ENCODE measurements around the gene MSRB1. TPM values are rescaled to one million over a fixed set of nuclear protein-coding genes. Genes with fewer than 3 reads are reported as not detected.
"Not testable (repeated sequence)": the region's sequence is repeated elsewhere in the genome, so short reads cannot be mapped to it uniquely, and the experiment has no call there.

The MSRB1 gene
- total and polyA plus RNA-seq, 2 of the 8 experiments (the other 6 are each of a cell fraction or from before 2014, with no cell fraction given): 28.2 to 51.4 TPM

GRCh38 chr16:1957434-1958142, 14.6 kb upstream of the MSRB1 start:
- H3K4me1 ChIP-seq (replicated peaks in 1 of 4; ENCODE audit: control insufficient read depth in 3 of 4, insufficient read depth in 4 of 4, low read length in 3 of 4); H2BK120ac ChIP-seq (replicated peaks; ENCODE audit: low read depth, low read length); H3K23ac ChIP-seq (ENCODE audit: insufficient read length); H3K14ac ChIP-seq (ENCODE audit: insufficient read length); H4K91ac ChIP-seq (replicated peaks; ENCODE audit: insufficient read length, low read length); H3K27me3 ChIP-seq (replicated peaks in 1 of 4; ENCODE audit: control insufficient read depth in 3 of 4, extremely low read depth in 1 of 4, insufficient read depth in 3 of 4, low read length in 3 of 4); H3K27ac ChIP-seq (ENCODE audit: low read depth, low read length); H3K79me1 ChIP-seq (ENCODE audit: low read depth, low read length); H2BK5ac ChIP-seq (ENCODE audit: low read depth, low read length); H4K8ac ChIP-seq (ENCODE audit: extremely low read depth, insufficient read depth, low read length); H3K18ac ChIP-seq (ENCODE audit: extremely low read depth, low read length); H4K20me1 ChIP-seq (replicated peaks in 1 of 2; ENCODE audit: control insufficient read depth in 1 of 2, insufficient read depth in 2 of 2, low read length in 2 of 2); H3K79me2 ChIP-seq (ENCODE audit: control insufficient read depth in 1 of 2, insufficient read depth in 2 of 2, low read length in 2 of 2); H3K4me3 ChIP-seq (ENCODE audit: extremely low read depth in 1 of 4, insufficient read depth in 2 of 4, low read depth in 3 of 4, low read length in 4 of 4); H3K9ac ChIP-seq (replicated peaks in 1 of 4; ENCODE audit: extremely low read depth in 1 of 4, low read depth in 3 of 4, low read length in 3 of 4); H2AFZ ChIP-seq (ENCODE audit: low read length); H3K56ac ChIP-seq (replicated peaks; ENCODE audit: insufficient read length, low read depth, low read length); FAIRE-seq; DNase-seq (ENCODE audit: low read depth in 1 of 2, low spot score in 2 of 2); H4K5ac ChIP-seq (ENCODE audit: insufficient read length, low read depth, low read length); H3K23me2 ChIP-seq (ENCODE audit: low read depth, low read length); H2BK12ac ChIP-seq (ENCODE audit: low read depth, low read length); H3K9me3 ChIP-seq (ENCODE audit: insufficient read depth in 2 of 2, low read depth in 1 of 2, low read length in 1 of 2); H3K4ac ChIP-seq (replicated peaks; ENCODE audit: insufficient read length, low read depth, low read length); H3K4me2 ChIP-seq (ENCODE audit: insufficient read depth in 1 of 2, low read depth in 2 of 2, low read length in 2 of 2); H2AK5ac ChIP-seq (ENCODE audit: low read depth, low read length); H2BK20ac ChIP-seq (ENCODE audit: low read length); H2BK15ac ChIP-seq (ENCODE audit: low read length): not testable (repeated sequence)
- peaks cover 7 to 18% (median 14%) of the 10 kb centered on the region in 4 experiments for H3K36me3 ChIP-seq (ENCODE audit: control insufficient read depth in 2 of 4, insufficient read depth in 4 of 4, low read length in 3 of 4)
- CTCF ChIA-PET (ENCODE audit: partially characterized antibody): interaction anchor here (1.1 to 1.8 kb wide), 3 partner anchors 13 to 21 kb away, joined by 3 to 8 read pairs (median 4); partner anchors contain the start of gene TBL3
- WGBS, 2 experiments (ENCODE audit: extremely low coverage in 1 of 2, insufficient coverage in 1 of 2, insufficient read length in 1 of 2, insufficient replicate concordance in 2 of 2, low coverage in 1 of 2, low lambda C conversion rate in 2 of 2, missing lambda C conversion rate in 1 of 2): 91% methylated on average over 20 of the region's 22 CpGs; no CpG with 5 or more reads in 1 of the 2 experiments
- POLR2A ChIA-PET (ENCODE audit: partially characterized antibody): interaction anchor here (1.3 to 19.8 kb wide), 5 partner anchors 9 to 187 kb away, joined by 4 to 736 read pairs (median 105); partner anchors contain the start of genes GFER, MSRB1, NME3 and NOXO1

Data from H1 (cell line).